ENCODE data around the gene SH3RF1. TPM values are rescaled to one million over a fixed set of nuclear protein-coding genes. Genes with fewer than 3 reads are reported as not detected.

SH3RF1 gene
- total and polyA plus RNA-seq, 10 of the 15 experiments (the other 5 are each of a cell fraction or from before 2014, with no cell fraction given) = 4.5 to 22.5 (median 10.4) TPM

DNA sequence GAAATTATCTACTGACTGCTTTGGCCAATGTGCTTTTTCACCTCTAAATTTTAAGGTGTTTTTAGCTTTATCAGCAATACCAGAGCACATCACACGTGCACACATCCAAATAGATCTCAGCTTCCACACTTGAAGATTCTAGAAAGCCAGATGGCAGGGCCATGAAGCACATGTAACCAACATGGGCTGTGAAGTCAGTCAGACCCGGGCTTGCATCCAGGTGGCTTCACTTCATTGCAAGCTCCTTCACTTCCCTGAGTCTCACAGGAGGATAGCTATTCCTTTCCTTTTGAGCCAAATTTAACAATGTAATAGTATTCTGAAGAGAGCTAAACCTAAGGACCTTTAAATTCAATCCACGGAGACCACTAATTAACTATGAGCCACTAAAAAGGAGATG lies 86.5 kb downstream of the SH3RF1 start (continued):
- no peak for TF ChIP-seq SKIL (IDR thresholded peaks at IDR 0.05; ENCODE audit: low read depth, poor library complexity, severe bottlenecking)
- no peak for TF ChIP-seq RFX5 (IDR thresholded peaks at IDR 0.05; ENCODE audit: low read depth, low read length)
- no peak for TF ChIP-seq SIX5 (IDR thresholded peaks at IDR 0.05; ENCODE audit: low read depth, low read length, severe bottlenecking)
- TF ChIP-seq CREB1 (IDR thresholded peaks at IDR 0.05; ENCODE audit: low read depth) = no peak
- no peak for TF ChIP-seq EP300 (IDR thresholded peaks at IDR 0.05; ENCODE audit: borderline replicate concordance in 1 of 2, control insufficient read depth in 1 of 2, low read depth in 2 of 2, low read length in 2 of 2)

DNA sequence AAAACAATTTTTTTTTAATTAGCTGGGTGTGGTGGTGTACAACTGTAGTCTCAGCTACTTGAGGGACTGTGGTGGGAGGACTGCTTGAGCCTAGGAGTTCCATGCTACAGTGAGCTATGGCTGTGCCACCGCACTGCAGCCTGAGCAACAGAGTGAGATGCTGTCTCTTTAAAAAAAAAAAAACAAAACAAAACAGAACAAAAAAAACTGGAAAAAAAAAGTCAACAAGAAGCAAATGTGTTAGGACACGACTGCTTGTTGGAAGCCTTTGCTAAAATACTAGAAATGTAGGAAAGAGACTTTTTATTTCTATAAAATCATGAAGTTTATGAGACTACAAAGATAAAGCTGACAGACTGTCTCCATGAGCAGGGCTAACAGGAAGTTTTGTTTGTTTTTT lies 87.2 kb downstream of the SH3RF1 start:
- Histone ChIP-seq H4K20me1 (ENCODE audit: control insufficient read depth, insufficient read depth) (no peaks in the 10 kb centered on the region), H2AFZ (ENCODE audit: control insufficient read depth, low read depth, low read length) (no peak overlapping the region), H3K79me2 (ENCODE audit: control insufficient read depth, insufficient read depth, low read length) (peaks cover 18% of the 10 kb centered on the region), H3K27me3 (replicated peaks in 1 of 2; ENCODE audit: control insufficient read depth in 2 of 2, insufficient read depth in 2 of 2, low read length in 1 of 2) (no peaks in the 10 kb centered on the region), H3K27ac (ENCODE audit: control insufficient read depth, insufficient read depth) (no peak overlapping the region), H3K9ac (ENCODE audit: control insufficient read depth, insufficient read depth, low read length) (no peak overlapping the region), H3K4me3 (no peak overlapping the region), H3K4me1 (ENCODE audit: control insufficient read depth, insufficient read depth, low read length) (peaks cover 9% of the 10 kb centered on the region; the same call in 1 of the 2 replicates), H3K36me3 (ENCODE audit: control insufficient read depth in 2 of 2, insufficient read depth in 2 of 2, low read length in 1 of 2) (peaks cover 0 to 4% of the 10 kb centered on the region in 2 experiments; a peak in 2 of 4 replicates), H3K4me2 (ENCODE audit: control insufficient read depth, insufficient read depth) (no peak overlapping the region), H3K9me3 (replicated peaks; ENCODE audit: control insufficient read depth, insufficient read depth, low read length) (no peaks in the 10 kb centered on the region)
- CTCF ChIA-PET = interaction anchor here (0.6 kb wide), 1 partner anchor 301 kb away, joined by 3 read pairs; no protein-coding TSS in a partner anchor
- RAD21 ChIA-PET (ENCODE audit: unreplicated experiment) = interaction anchor here (1.4 kb wide), 1 partner anchor 10 kb away, joined by 6 read pairs; no protein-coding TSS in a partner anchor
- SMC1A ChIA-PET (ENCODE audit: uncharacterized antibody, unreplicated experiment) = interaction anchor here (0.9 to 2.1 kb wide), 4 partner anchors 10 to 40 kb away, joined by 3 to 7 read pairs (median 5); no protein-coding TSS in a partner anchor
- ATAC-seq (no peak), FAIRE-seq (no peak), DNase-seq (ENCODE audit: low read depth, low spot score) (no peak)
- no TSS peak for BruUV-seq (replicated peaks)
- WGBS (ENCODE audit: insufficient coverage, insufficient replicate concordance, low lambda C conversion rate, missing lambda C conversion rate) = 91% methylated on average over 2 of the region's 2 CpGs
- POLR2A ChIA-PET = interaction anchor here (0.7 to 1.5 kb wide), 3 partner anchors 13 to 64 kb away, joined by 3 to 4 read pairs (median 3); no protein-coding TSS in a partner anchor
- intact Hi-C loops (cut with micrococcal nuclease; ENCODE audit: unreplicated experiment) = no loop called here
- in situ Hi-C loops (cut with MboI) = no loop called here
- TF ChIP-seq SUZ12 (IDR thresholded peaks at IDR 0.05; ENCODE audit: unreplicated experiment) (no peak), ATF7 (IDR thresholded peaks at IDR 0.05; ENCODE audit: low read depth) (no peak), RBBP5 (conservative IDR thresholded peaks at IDR 0.05) (no peak), NFXL1 (IDR thresholded peaks at IDR 0.05; ENCODE audit: borderline replicate concordance) (no peak), E4F1 (IDR thresholded peaks at IDR 0.05; ENCODE audit: borderline replicate concordance, partially characterized antibody) (no peak)
- TF ChIP-seq, protein P1, sequence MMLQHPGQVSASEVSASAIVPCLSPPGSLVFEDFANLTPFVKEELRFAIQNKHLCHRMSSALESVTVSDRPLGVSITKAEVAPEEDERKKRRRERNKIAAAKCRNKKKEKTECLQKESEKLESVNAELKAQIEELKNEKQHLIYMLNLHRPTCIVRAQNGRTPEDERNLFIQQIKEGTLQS (IDR thresholded peaks at IDR 0.05; ENCODE audit: borderline replicate concordance, extremely low read depth, low read depth, low read length) = no peak
- TF ChIP-seq, protein P2, sequence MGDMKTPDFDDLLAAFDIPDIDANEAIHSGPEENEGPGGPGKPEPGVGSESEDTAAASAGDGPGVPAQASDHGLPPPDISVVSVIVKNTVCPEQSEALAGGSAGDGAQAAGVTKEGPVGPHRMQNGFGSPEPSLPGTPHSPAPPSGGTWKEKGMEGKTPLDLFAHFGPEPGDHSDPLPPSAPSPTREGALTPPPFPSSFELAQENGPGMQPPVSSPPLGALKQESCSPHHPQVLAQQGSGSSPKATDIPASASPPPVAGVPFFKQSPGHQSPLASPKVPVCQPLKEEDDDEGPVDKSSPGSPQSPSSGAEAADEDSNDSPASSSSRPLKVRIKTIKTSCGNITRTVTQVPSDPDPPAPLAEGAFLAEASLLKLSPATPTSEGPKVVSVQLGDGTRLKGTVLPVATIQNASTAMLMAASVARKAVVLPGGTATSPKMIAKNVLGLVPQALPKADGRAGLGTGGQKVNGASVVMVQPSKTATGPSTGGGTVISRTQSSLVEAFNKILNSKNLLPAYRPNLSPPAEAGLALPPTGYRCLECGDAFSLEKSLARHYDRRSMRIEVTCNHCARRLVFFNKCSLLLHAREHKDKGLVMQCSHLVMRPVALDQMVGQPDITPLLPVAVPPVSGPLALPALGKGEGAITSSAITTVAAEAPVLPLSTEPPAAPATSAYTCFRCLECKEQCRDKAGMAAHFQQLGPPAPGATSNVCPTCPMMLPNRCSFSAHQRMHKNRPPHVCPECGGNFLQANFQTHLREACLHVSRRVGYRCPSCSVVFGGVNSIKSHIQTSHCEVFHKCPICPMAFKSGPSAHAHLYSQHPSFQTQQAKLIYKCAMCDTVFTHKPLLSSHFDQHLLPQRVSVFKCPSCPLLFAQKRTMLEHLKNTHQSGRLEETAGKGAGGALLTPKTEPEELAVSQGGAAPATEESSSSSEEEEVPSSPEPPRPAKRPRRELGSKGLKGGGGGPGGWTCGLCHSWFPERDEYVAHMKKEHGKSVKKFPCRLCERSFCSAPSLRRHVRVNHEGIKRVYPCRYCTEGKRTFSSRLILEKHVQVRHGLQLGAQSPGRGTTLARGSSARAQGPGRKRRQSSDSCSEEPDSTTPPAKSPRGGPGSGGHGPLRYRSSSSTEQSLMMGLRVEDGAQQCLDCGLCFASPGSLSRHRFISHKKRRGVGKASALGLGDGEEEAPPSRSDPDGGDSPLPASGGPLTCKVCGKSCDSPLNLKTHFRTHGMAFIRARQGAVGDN (IDR thresholded peaks at IDR 0.05) = no peak

All from GM12878 (cell line).